ENCODE measurements around the gene MAP6.

GRCh38 chr11:75601494-75601893, 67.3 kb downstream of the MAP6 start:
- TF ChIP-seq, protein P1, sequence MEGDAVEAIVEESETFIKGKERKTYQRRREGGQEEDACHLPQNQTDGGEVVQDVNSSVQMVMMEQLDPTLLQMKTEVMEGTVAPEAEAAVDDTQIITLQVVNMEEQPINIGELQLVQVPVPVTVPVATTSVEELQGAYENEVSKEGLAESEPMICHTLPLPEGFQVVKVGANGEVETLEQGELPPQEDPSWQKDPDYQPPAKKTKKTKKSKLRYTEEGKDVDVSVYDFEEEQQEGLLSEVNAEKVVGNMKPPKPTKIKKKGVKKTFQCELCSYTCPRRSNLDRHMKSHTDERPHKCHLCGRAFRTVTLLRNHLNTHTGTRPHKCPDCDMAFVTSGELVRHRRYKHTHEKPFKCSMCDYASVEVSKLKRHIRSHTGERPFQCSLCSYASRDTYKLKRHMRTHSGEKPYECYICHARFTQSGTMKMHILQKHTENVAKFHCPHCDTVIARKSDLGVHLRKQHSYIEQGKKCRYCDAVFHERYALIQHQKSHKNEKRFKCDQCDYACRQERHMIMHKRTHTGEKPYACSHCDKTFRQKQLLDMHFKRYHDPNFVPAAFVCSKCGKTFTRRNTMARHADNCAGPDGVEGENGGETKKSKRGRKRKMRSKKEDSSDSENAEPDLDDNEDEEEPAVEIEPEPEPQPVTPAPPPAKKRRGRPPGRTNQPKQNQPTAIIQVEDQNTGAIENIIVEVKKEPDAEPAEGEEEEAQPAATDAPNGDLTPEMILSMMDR (IDR thresholded peaks at IDR 0.05) = no peak
- TF ChIP-seq EP300 (IDR thresholded peaks at IDR 0.05) (no peak), POLR2A (IDR thresholded peaks at IDR 0.05) (no peak)

All from tibial nerve (tissue), 4 donors.